Measurements from ENCODE around the gene JPT2. TPM values are rescaled to one million over a fixed set of nuclear protein-coding genes. Genes with fewer than 3 reads are reported as not detected.
A peak's percentile ranks its signal among the peaks of the same experiment; 100 is the strongest.
"Not testable (repeated sequence)": the region's sequence is repeated elsewhere in the genome, so short reads cannot be mapped to it uniquely, and the experiment has no call there.

Gene JPT2
- total and polyA plus RNA-seq, 2 donors: 30.7 to 37.3 TPM

- H3K36me3 ChIP-seq (ENCODE audit: insufficient read depth): peaks cover 7% of the 10 kb centered on the region
- DNase-seq (ENCODE audit: extremely low spot score): no peak
- no peak overlapping the region for H3K4me3 ChIP-seq (ENCODE audit: low read depth, low read length)
- H3K4me1 ChIP-seq (ENCODE audit: insufficient read depth): no peaks in the 10 kb centered on the region
- H3K27ac ChIP-seq (ENCODE audit: low read depth): no peak overlapping the region
- 98% methylated on average over 5 of the region's 5 CpGs for WGBS
Measured at GRCh38 chr16:1696863-1697262, 18.8 kb downstream of the JPT2 start.

GRCh38 chr16:1698680-1699079 is 20.6 kb downstream of the JPT2 start:
- no peak overlapping the region for H3K27ac ChIP-seq (ENCODE audit: low read depth)
- WGBS: 88% methylated on average over 10 of the region's 10 CpGs
- DNase-seq (ENCODE audit: extremely low spot score): no peak
- no peaks in the 10 kb centered on the region for H3K4me1 ChIP-seq (ENCODE audit: insufficient read depth)
- peaks cover 7% of the 10 kb centered on the region for H3K36me3 ChIP-seq (ENCODE audit: insufficient read depth)
- H3K4me3 ChIP-seq (ENCODE audit: low read depth, low read length): no peak overlapping the region

GRCh38 chr16:1700246-1700645 is 22.2 kb downstream of the JPT2 start:
- WGBS: 84% methylated on average over 3 of the region's 3 CpGs
- peaks cover 7% of the 10 kb centered on the region for H3K36me3 ChIP-seq (ENCODE audit: insufficient read depth)

GRCh38 chr16:1701216-1701878 is 23.3 kb downstream of the JPT2 start:
- peak overlapping the region; percentile 38 for H3K27ac ChIP-seq (ENCODE audit: low read depth)
- H3K36me3 ChIP-seq (ENCODE audit: insufficient read depth): peaks cover 7% of the 10 kb centered on the region
- no peak for DNase-seq (ENCODE audit: extremely low spot score)
- H3K4me1 ChIP-seq (ENCODE audit: insufficient read depth): no peaks in the 10 kb centered on the region
- WGBS: 80% methylated on average over 6 of the region's 6 CpGs
- H3K4me3 ChIP-seq (ENCODE audit: low read depth, low read length): no peak overlapping the region

More at GRCh38 chr16:1700246-1700645, 22.2 kb downstream of the JPT2 start:
- Histone ChIP-seq H3K4me1 (ENCODE audit: insufficient read depth) (no peaks in the 10 kb centered on the region), H3K27ac (ENCODE audit: low read depth) (peak overlapping the region; percentile 14), H3K4me3 (ENCODE audit: low read depth, low read length) (no peak overlapping the region)
- DNase-seq (ENCODE audit: extremely low spot score): no peak

- Histone ChIP-seq H3K4me3 (ENCODE audit: low read depth, low read length) (peak overlapping the region; percentile 81), H3K27ac (ENCODE audit: low read depth) (peak overlapping the region; percentile 79)
- not testable (repeated sequence) for DNase-seq (ENCODE audit: extremely low spot score); H3K4me1 ChIP-seq (ENCODE audit: insufficient read depth); H3K36me3 ChIP-seq (ENCODE audit: insufficient read depth)
- WGBS: under 1% methylated on average over 16 of the region's 16 CpGs
Measured at GRCh38 chr16:1705324-1705687, 27.2 kb downstream of the JPT2 start.

- peak; percentile 72 for DNase-seq (ENCODE audit: extremely low spot score)
- peaks cover 2% of the 10 kb centered on the region for H3K4me1 ChIP-seq (ENCODE audit: insufficient read depth)
- H3K4me3 ChIP-seq (ENCODE audit: low read depth, low read length): peak within 1 kb of the TSS; percentile 81
- WGBS: under 1% methylated on average over 79 of the region's 79 CpGs
- H3K27ac ChIP-seq (ENCODE audit: low read depth): peak within 1 kb of the TSS; percentile 87
- H3K36me3 ChIP-seq (ENCODE audit: insufficient read depth): no peaks in the 10 kb centered on the region
Measured at GRCh38 chr16:1705688-1706385, 27.8 kb downstream of the JPT2 start, which contains the start of gene MAPK8IP3. TSS of gene MAPK8IP3 (plus strand) at chr16:1706195. CDS start at chr16:1706340, 145 bp downstream.

- peaks cover 2% of the 10 kb centered on the region for H3K4me1 ChIP-seq (ENCODE audit: insufficient read depth)
- no peak for DNase-seq (ENCODE audit: extremely low spot score)
- H3K36me3 ChIP-seq (ENCODE audit: insufficient read depth): no peaks in the 10 kb centered on the region
- H3K27ac ChIP-seq (ENCODE audit: low read depth): peak overlapping the region; percentile 87
- WGBS: under 1% methylated on average over 62 of the region's 62 CpGs
- peak overlapping the region; percentile 81 for H3K4me3 ChIP-seq (ENCODE audit: low read depth, low read length)
Measured at GRCh38 chr16:1706386-1707192, 28.5 kb downstream of the JPT2 start.

- no peak overlapping the region for H3K27ac ChIP-seq (ENCODE audit: low read depth)
- H3K4me3 ChIP-seq (ENCODE audit: low read depth, low read length): peak overlapping the region; percentile 81
- no peaks in the 10 kb centered on the region for H3K36me3 ChIP-seq (ENCODE audit: insufficient read depth)
- no peak for DNase-seq (ENCODE audit: extremely low spot score)
- WGBS: 12% methylated on average over 16 of the region's 16 CpGs
- H3K4me1 ChIP-seq (ENCODE audit: insufficient read depth): peaks cover 2% of the 10 kb centered on the region
Measured at GRCh38 chr16:1707193-1707790, 29.2 kb downstream of the JPT2 start.

GRCh38 chr16:1708083-1708767 is 30.1 kb downstream of the JPT2 start:
- WGBS: 85% methylated on average over 18 of the region's 18 CpGs
- Histone ChIP-seq H3K27ac (ENCODE audit: low read depth) (no peak overlapping the region), H3K36me3 (ENCODE audit: insufficient read depth) (no peaks in the 10 kb centered on the region), H3K4me3 (ENCODE audit: low read depth, low read length) (no peak overlapping the region), H3K4me1 (ENCODE audit: insufficient read depth) (peaks cover 2% of the 10 kb centered on the region)
- no peak for DNase-seq (ENCODE audit: extremely low spot score)

- no peak overlapping the region for H3K27ac ChIP-seq (ENCODE audit: low read depth)
- peaks cover 2% of the 10 kb centered on the region for H3K4me1 ChIP-seq (ENCODE audit: insufficient read depth)
- WGBS: 71% methylated on average over 13 of the region's 13 CpGs
- DNase-seq (ENCODE audit: extremely low spot score): no peak
- no peak overlapping the region for H3K4me3 ChIP-seq (ENCODE audit: low read depth, low read length)
- no peaks in the 10 kb centered on the region for H3K36me3 ChIP-seq (ENCODE audit: insufficient read depth)
Measured at GRCh38 chr16:1708768-1709180, 30.7 kb downstream of the JPT2 start.

GRCh38 chr16:1709356-1709755 is 31.3 kb downstream of the JPT2 start:
- Histone ChIP-seq H3K4me1 (ENCODE audit: insufficient read depth) (peaks cover 2% of the 10 kb centered on the region), H3K27ac (ENCODE audit: low read depth) (no peak overlapping the region), H3K4me3 (ENCODE audit: low read depth, low read length) (no peak overlapping the region), H3K36me3 (ENCODE audit: insufficient read depth) (no peaks in the 10 kb centered on the region)
- DNase-seq (ENCODE audit: extremely low spot score): no peak
- WGBS: 89% methylated on average over 15 of the region's 15 CpGs

GRCh38 chr16:1710811-1711507 is 32.9 kb downstream of the JPT2 start:
- Histone ChIP-seq H3K27ac (ENCODE audit: low read depth) (no peak overlapping the region), H3K36me3 (ENCODE audit: insufficient read depth) (no peaks in the 10 kb centered on the region), H3K4me1 (ENCODE audit: insufficient read depth) (peaks cover 2% of the 10 kb centered on the region), H3K4me3 (ENCODE audit: low read depth, low read length) (no peak overlapping the region)
- no peak for DNase-seq (ENCODE audit: extremely low spot score)
- WGBS: 91% methylated on average over 17 of the region's 17 CpGs

Measured in urinary bladder (tissue), 4 donors.